Sigmoid colon (tissue), 7 donors: ENCODE measurements around the gene GOT1. TPM values are rescaled to one million over a fixed set of nuclear protein-coding genes. Genes with fewer than 3 reads are reported as not detected.

ENCODE experiments used
- DNase-seq: peaks from one replicate; pipeline ENCODE4 v3.0.0-alpha.2; 2019
- H3K27ac ChIP-seq, 4 donors: fragments of 200-600 bp; sonication (generic); one replicate each; pipeline ENCODE4 v1.5.1; 2016 to 2019; ENCODE audit warnings: mild to moderate bottlenecking in 1 of 4
- H3K27me3 ChIP-seq, 3 donors: fragments of 200-600 bp; sonication (generic); one replicate each; pipeline ENCODE4 v1.5.1; 2019; ENCODE audit warnings: mild to moderate bottlenecking in 1 of 3
- H3K36me3 ChIP-seq, 4 donors: fragments of 200-600 bp; sonication (generic); one replicate each; pipeline ENCODE4 v1.5.1; 2016 to 2019
- H3K4me1 ChIP-seq, 4 donors: fragments of 200-600 bp; sonication (generic); one replicate each; pipeline ENCODE4 v1.5.1; 2017 to 2019
- H3K4me3 ChIP-seq, 4 donors: fragments of 200-600 bp; sonication (generic); one replicate each; pipeline ENCODE4 v1.5.1; 2017 to 2019; ENCODE audit warnings: mild to moderate bottlenecking in 2 of 4, moderate library complexity in 1 of 4
- H3K9me3 ChIP-seq, 4 donors: fragments of 200-600 bp in 3 of 4; sonication (generic) in 3 of 4; one replicate each; pipeline versions ENCODE4 v1.5.1 to v1.6.1; 2013 to 2019
- CTCF ChIP-seq, 4 experiments: fragments of 450-650 bp in 3 of 4; fragments of 200-600 bp in 1 of 4; IDR thresholded peaks; one replicate each; pipeline ENCODE4 v1.5.1; 2016 to 2019; ENCODE audit warnings: antibody characterized with exemption in 4 of 4, mild to moderate bottlenecking in 3 of 4, moderate library complexity in 2 of 4
- EP300 ChIP-seq, 4 donors: sonication (generic); formaldehyde crosslinking; IDR thresholded peaks; one replicate each; pipeline ENCODE4 v1.6.1; 2017; ENCODE audit warnings: antibody characterized with exemption in 4 of 4
- POLR2A ChIP-seq, 2 donors: fragments of 450-650 bp; IDR thresholded peaks; one replicate each; pipeline ENCODE4 v1.6.1; 2016; ENCODE audit warnings: antibody characterized with exemption in 2 of 2, mild to moderate bottlenecking in 2 of 2, moderate library complexity in 2 of 2
- POLR2AphosphoS5 ChIP-seq, 4 donors: sonication (generic); formaldehyde crosslinking; IDR thresholded peaks; one replicate each; pipeline ENCODE4 v1.6.1; 2017; ENCODE audit warnings: antibody characterized with exemption in 4 of 4
- WGBS, 2 donors: extraction: QIAGEN DNeasy Blood & Tissue Kit; methylation state at CpG; one replicate each; pipeline ENCODE4 v1.1.7; 2013; 5-methylcytosine and 5-hydroxymethylcytosine counted together
- intact Hi-C: fragments of 100-400 bp; cut with DNase I; formaldehyde crosslinking; loops from one replicate; pipeline ENCODE4 v1.15.1; 2023
- polyA plus RNA-seq, 3 donors: library from polyadenylated mRNA; stranded (reverse); fragments of 200-250 nt; gene quantifications; one replicate each; pipeline ENCODE4 v1.2.3, GENCODE V29; 2013
- total RNA-seq, 4 donors: library from RNA; depleted of rRNA; stranded (reverse); fragments of >200 nt; gene quantifications; one replicate each; pipeline ENCODE4 v1.1.0, GENCODE V29; 2016
- donor health status: healthy with polysubstance abuse.
- donor health status: Bipolar disorder and iron deficiency.
- donor health status: healthy.

Gene GOT1
- total and polyA plus RNA-seq, 7 donors = 13.4 to 73.5 (median 29.6) TPM

GRCh38 chr10:99365311-99365710, 65.1 kb downstream of the GOT1 start:
- Histone ChIP-seq H3K36me3 (no peaks in the 10 kb centered on the region), H3K9me3 (no peaks in the 10 kb centered on the region), H3K4me1 (no peaks in the 10 kb centered on the region), H3K27me3 (no peaks in the 10 kb centered on the region), H3K27ac (no peak overlapping the region), H3K4me3 (no peak overlapping the region)
- WGBS, 2 donors = 53 to 54% methylated on average over 1 of the region's 1 CpG
- DNase-seq = no peak
- no peak for TF ChIP-seq POLR2A (IDR thresholded peaks at IDR 0.05)
- no peak for TF ChIP-seq CTCF (IDR thresholded peaks at IDR 0.05)
- TF ChIP-seq POLR2AphosphoS5 (IDR thresholded peaks at IDR 0.05) = no peak
- no peak for TF ChIP-seq EP300 (IDR thresholded peaks at IDR 0.05)
- intact Hi-C loops = no loop called here

GRCh38 chr10:99364125-99364524, 66.3 kb downstream of the GOT1 start:
- DNase-seq = no peak
- Histone ChIP-seq H3K9me3 (no peaks in the 10 kb centered on the region), H3K27me3 (no peaks in the 10 kb centered on the region), H3K4me1 (no peaks in the 10 kb centered on the region), H3K4me3 (no peak overlapping the region), H3K36me3 (no peaks in the 10 kb centered on the region), H3K27ac (no peak overlapping the region)
- intact Hi-C loops = no loop called here
- TF ChIP-seq POLR2A (IDR thresholded peaks at IDR 0.05) = no peak
- TF ChIP-seq EP300 (IDR thresholded peaks at IDR 0.05) = no peak
- TF ChIP-seq POLR2AphosphoS5 (IDR thresholded peaks at IDR 0.05) = no peak
- no peak for TF ChIP-seq CTCF (IDR thresholded peaks at IDR 0.05)
- WGBS, 2 donors = 77 to 90% methylated on average over 4 of the region's 4 CpGs

GRCh38 chr10:99360934-99361333, 69.5 kb downstream of the GOT1 start:
- H3K9me3 ChIP-seq = no peaks in the 10 kb centered on the region
- no peak for TF ChIP-seq CTCF (IDR thresholded peaks at IDR 0.05)
- no peak for TF ChIP-seq EP300 (IDR thresholded peaks at IDR 0.05)
- no peak for TF ChIP-seq POLR2A (IDR thresholded peaks at IDR 0.05)
- TF ChIP-seq POLR2AphosphoS5 (IDR thresholded peaks at IDR 0.05) = no peak

GRCh38 chr10:99358101-99358500, 72.3 kb downstream of the GOT1 start:
- Histone ChIP-seq H3K36me3 (no peaks in the 10 kb centered on the region), H3K9me3 (no peaks in the 10 kb centered on the region), H3K27me3 (no peaks in the 10 kb centered on the region), H3K27ac (no peak overlapping the region), H3K4me3 (no peak overlapping the region), H3K4me1 (no peaks in the 10 kb centered on the region)
- TF ChIP-seq EP300 (IDR thresholded peaks at IDR 0.05) = no peak
- TF ChIP-seq POLR2AphosphoS5 (IDR thresholded peaks at IDR 0.05) = no peak
- TF ChIP-seq CTCF (IDR thresholded peaks at IDR 0.05) = no peak
- TF ChIP-seq POLR2A (IDR thresholded peaks at IDR 0.05) = no peak
- no peak for DNase-seq
- 27 to 62% methylated on average over 1 of the region's 1 CpG for WGBS, 2 donors
- intact Hi-C loops = no loop called here

More at GRCh38 chr10:99360934-99361333, 69.5 kb downstream of the GOT1 start:
- H3K4me1 ChIP-seq = no peaks in the 10 kb centered on the region
- DNase-seq = no peak
- H3K36me3 ChIP-seq = no peaks in the 10 kb centered on the region
- H3K4me3 ChIP-seq = no peak overlapping the region
- intact Hi-C loops = no loop called here
- WGBS, 2 donors = 71 to 76% methylated on average over 5 of the region's 5 CpGs
- no peaks in the 10 kb centered on the region for H3K27me3 ChIP-seq
- H3K27ac ChIP-seq = no peak overlapping the region

GRCh38 chr10:99357691-99358090, 72.7 kb downstream of the GOT1 start:
- no peaks in the 10 kb centered on the region for H3K36me3 ChIP-seq
- H3K4me3 ChIP-seq = no peak overlapping the region
- intact Hi-C loops = no loop called here
- no peaks in the 10 kb centered on the region for H3K4me1 ChIP-seq
- DNase-seq = no peak
- no peak overlapping the region for H3K27ac ChIP-seq
- no peak for TF ChIP-seq CTCF (IDR thresholded peaks at IDR 0.05)
- TF ChIP-seq POLR2AphosphoS5 (IDR thresholded peaks at IDR 0.05) = no peak
- TF ChIP-seq POLR2A (IDR thresholded peaks at IDR 0.05) = no peak
- no peak for TF ChIP-seq EP300 (IDR thresholded peaks at IDR 0.05)
- 38 to 66% methylated on average over 3 of the region's 3 CpGs for WGBS, 2 donors
- H3K9me3 ChIP-seq = no peaks in the 10 kb centered on the region
- no peaks in the 10 kb centered on the region for H3K27me3 ChIP-seq
